GM19328 (cell line): ENCODE data around the gene KRTAP1-1.
"Not testable (repeated sequence)": the region's sequence is repeated elsewhere in the genome, so short reads cannot be mapped to it uniquely, and the experiment has no call there.

Experiments
- ATAC-seq: cut with Tn5 transposase; IDR thresholded peaks from one replicate; pipeline ENCODE4 v1.9.1; 2021; ENCODE audit warnings: mild to moderate bottlenecking, moderate library complexity; ENCODE audit not compliant: unreplicated experiment

Gene KRTAP1-1

DNA sequence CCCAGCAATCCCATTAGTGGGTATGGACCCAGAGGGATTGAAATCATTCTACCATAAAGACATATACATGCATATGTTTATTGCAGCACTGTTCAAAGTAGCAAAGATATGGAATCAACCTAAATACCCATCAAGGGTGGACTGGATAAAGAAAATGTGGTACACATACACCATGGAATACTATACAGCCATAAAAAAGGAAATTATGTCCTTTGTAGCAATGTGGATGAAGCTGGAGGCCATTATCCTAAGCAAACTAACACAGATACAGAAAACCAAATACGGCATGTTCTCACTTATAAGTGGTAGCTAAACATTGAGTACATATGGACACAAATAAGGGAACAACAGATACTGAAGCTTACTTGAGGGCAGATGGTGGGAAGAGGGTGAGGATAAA is 16.3 kb upstream of the KRTAP1-1 start:
- ATAC-seq, result no peak

DNA sequence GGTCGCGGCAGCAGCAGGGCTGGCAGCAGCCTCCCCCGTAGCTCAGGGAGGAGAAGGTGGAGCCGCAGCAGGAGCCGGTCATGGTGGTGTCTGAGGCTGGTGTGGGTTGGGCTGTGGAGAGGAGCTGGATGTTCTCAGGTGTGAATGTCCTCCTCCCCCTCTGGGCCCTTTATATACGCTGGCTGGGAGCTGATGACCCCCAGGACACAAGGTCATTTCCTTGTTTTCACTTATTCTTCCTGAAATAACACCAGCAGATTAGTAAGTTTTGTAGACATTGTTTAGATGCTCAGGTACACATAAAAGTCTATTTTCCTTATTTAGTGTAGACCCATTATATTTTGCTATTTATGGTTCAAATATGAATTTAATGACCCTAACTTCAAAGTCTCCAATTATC is 13.9 kb upstream of the KRTAP1-1 start, which contains the start of gene KRTAP2-2:
Gene KRTAP2-2, minus strand, starts transcription at position 101 of the 400 bp plus-strand sequence. Its CDS starts 19 bp downstream, at position 82.
- not testable (repeated sequence) for ATAC-seq

- ATAC-seq, result not testable (repeated sequence)
These were observed 13.3 kb upstream of the KRTAP1-1 start for GRCh38 chr17:41054556-41054955.

- no peak for ATAC-seq
These were observed 12.8 kb upstream of the KRTAP1-1 start for GRCh38 chr17:41054025-41054424.

DNA sequence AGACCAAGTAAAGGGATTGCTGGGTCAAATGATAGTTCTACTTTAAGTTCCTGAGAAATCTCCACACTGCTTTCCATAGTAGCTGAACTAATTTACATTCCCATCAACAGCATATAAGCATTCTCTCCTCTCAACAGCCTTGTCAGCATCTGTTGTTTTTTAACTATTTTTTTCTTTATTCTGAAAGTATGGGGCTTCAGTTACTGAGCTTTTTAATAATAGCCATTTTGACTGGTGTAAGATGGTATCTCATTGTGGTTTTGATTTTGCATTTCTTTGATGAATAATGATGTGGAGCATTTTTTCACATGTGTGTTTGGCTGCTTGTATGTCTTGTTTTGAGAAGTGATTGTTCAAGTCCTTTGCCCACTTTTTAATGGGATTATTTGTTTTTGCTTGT is 11.3 kb upstream of the KRTAP1-1 start:
- ATAC-seq, result no peak

GRCh38 chr17:41049110-41049509 is 7.9 kb upstream of the KRTAP1-1 start:
- ATAC-seq, result no peak

GRCh38 chr17:41048441-41048840 is 7.2 kb upstream of the KRTAP1-1 start:
- ATAC-seq, result no peak

GRCh38 chr17:41046735-41047465 is 5.7 kb upstream of the KRTAP1-1 start, which contains the start of gene KRTAP2-1:
Gene KRTAP2-1, minus strand, starts transcription at chr17:41047316. Its CDS starts 49 bp downstream, at chr17:41047267.
- not testable (repeated sequence) for ATAC-seq

DNA sequence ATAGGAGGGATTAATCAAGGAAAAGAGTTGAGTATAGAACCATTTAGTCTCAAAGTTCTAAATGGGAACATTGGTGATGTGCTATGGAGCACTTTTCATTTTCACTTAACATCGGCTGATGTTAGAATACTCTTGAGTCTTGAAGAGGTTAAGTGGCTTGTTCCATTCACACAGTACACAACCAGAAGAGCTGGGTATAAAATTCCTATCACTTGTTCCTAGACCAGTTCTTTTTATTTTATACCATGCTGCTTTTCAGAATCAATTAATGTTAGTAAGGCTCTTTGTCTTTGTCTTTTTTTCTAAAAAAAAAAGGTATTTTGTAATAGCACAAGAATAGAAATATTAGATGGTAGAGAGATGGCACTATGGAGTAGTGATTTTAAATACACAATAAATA is 1.7 kb upstream of the KRTAP1-1 start:
- no peak for ATAC-seq

GRCh38 chr17:41037853-41038350 is 3.3 kb downstream of the KRTAP1-1 start:
- ATAC-seq, result no peak

DNA sequence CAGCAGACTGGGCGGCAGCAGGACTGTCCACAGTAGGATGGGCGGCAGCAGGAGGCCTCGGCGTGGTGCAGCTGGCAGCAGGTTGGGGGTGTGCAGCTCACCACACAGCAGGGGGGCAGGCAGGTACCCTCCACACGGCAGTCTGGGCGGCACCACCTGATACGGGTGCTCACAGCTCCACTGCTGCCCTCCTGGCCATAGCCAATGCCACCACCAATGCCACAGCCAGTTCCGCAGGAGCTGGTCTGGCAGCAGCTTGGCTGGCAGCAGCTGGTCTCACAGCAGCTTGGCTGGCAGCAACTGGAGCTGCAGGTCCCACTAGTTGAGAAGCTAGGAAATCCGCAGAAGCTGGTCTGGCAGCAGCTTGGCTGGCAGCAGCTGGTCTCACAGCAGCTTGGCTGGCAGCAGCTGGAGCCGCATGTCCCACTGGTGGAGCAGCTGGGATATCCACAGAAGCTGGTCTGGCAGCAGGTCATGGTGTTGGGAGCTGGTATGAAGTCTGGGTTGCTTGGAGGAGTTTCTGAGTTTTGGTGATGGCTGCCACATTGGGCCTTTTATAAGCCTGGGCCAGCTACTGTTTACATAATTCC is 6.8 kb downstream of the KRTAP1-1 start, which contains the start of gene KRTAP1-3:
Gene KRTAP1-3, minus strand, starts transcription at position 529 of the 590 bp plus-strand sequence. Its CDS starts 53 bp downstream, at position 476.
- not testable (repeated sequence) for ATAC-seq

- no peak for ATAC-seq
These were observed 11.5 kb downstream of the KRTAP1-1 start, which contains the start of gene KRTAP1-4 for GRCh38 chr17:41029633-41030245. Gene KRTAP1-4, minus strand, starts transcription at chr17:41030195. Its CDS starts 117 bp downstream, at chr17:41030078.

DNA sequence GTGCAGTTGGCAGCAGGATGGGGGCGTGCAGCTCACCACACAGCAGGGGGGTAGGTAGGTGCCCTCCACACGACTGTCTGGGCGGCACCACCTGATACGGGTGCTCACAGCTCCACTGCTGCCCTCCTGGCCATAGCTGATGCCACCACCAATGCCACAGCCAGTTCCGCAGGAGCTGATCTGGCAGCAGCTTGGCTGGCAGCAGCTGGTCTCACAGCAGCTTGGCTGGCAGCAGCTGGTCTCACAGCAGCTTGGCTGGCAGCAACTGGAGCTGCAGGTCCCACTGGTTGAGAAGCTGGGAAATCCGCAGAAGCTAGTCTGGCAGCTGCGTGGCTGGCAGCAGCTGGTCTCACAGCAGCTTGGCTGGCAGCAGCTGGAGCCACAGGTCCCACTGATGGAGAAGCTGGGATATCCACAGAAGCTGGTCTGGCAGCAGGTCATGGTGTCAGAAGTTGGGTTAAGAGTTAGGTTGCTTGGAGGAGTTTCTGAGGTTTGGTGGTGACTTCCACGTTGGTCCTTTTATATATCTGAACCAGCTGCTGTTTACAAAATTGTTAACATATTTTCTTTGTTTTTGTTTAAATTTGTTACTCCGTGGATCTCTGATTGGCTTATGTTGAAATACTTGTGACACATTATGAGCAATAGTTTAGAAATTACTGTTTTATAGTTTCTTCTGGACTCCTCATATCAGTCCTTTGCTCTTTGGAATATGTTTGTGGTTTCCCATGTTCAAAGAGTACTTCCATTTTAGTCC is 14.4 kb downstream of the KRTAP1-1 start, which contains the start of gene KRTAP1-5:
Gene KRTAP1-5, minus strand, starts transcription at position 494 of the 757 bp plus-strand sequence. Its CDS starts 53 bp downstream, at position 441.
- no peak for ATAC-seq

GRCh38 chr17:41024697-41025096 is 16.6 kb downstream of the KRTAP1-1 start:
- ATAC-seq, result no peak

GRCh38 chr17:41020336-41020735 is 20.9 kb downstream of the KRTAP1-1 start:
- ATAC-seq, result no peak

- no peak for ATAC-seq
These were observed 21.8 kb downstream of the KRTAP1-1 start for GRCh38 chr17:41019415-41019814.

- no peak for ATAC-seq
These were observed 22.7 kb downstream of the KRTAP1-1 start for GRCh38 chr17:41018541-41018940.

- ATAC-seq, result no peak
These were observed 24.6 kb downstream of the KRTAP1-1 start for GRCh38 chr17:41016578-41017215.

DNA sequence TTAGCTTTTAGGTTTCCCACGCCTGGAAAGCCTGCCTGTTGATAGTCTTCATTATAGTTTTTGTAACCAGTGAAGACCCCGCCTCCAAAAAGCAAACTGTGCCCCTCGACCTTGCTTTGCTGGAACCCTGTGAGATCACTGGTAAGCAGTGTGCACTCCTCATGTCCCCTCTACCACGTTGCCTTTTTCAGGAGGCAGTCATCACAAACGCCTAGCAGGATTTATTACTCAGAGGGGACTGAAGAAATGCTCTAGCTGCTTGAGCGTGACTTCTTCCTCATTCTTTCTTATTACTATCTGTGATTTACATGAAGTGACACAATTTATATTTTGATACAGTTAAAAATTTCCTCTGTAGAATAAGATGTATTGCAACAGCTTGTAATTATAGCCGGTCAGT is 25.8 kb downstream of the KRTAP1-1 start:
- ATAC-seq, result no peak

DNA sequence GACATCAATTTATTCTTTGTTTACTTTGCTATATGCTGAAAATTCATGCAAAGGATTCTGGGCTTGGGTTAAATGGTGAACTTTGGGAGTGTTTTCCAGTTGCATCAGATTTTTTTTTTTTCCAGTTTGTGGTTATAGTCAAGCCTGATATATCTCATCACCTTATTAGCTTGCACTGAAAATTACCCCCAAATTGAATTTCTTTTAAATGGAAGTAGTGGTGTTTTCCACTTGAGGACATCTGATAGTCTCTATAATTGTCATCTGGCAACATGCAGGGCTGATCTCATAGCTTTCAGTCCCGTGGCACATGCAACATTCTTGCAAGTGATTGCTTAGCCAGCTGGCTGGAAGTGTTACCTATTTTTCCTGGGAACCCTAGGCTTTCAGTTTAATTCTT is 27.6 kb downstream of the KRTAP1-1 start:
- ATAC-seq, result no peak
